WTC11 (cell line): Measurements from ENCODE around the gene PSME4. TPM values are rescaled to one million over a fixed set of nuclear protein-coding genes. Genes with fewer than 3 reads are reported as not detected.
A peak's percentile ranks its signal among the peaks of the same experiment; 100 is the strongest.
"Not testable (repeated sequence)": the region's sequence is repeated elsewhere in the genome, so short reads cannot be mapped to it uniquely, and the experiment has no call there.

Experiments
- ATAC-seq: fragments of 200-7000 bp; cut with Tn5 transposase; 2 replicates; pipeline ENCODE4 v1.10.0; 2021; ENCODE audit warnings: mild to moderate bottlenecking, moderate library complexity
- CTCF ChIA-PET: fragments of 300-600 bp; sonication (Branson Sonifier 250); formaldehyde crosslinking; loops from one replicate; lab custom pipeline; 2021; ENCODE audit warnings: antibody characterized with exemption; lab: Charles Lee
- POLR2A ChIA-PET: fragments of 350-600 bp; sonication (Branson Sonifier 250); formaldehyde crosslinking; loops from one replicate; lab custom pipeline; 2021; ENCODE audit warnings: antibody characterized with exemption; lab: Charles Lee
- DNase-seq: peaks from one replicate; pipeline ENCODE4 v3.0.0; 2021; ENCODE audit warnings: low spot score
- H3K27ac Mint-ChIP-seq: 2 replicates; pipeline ENCODE4 v1.8.0; 2021; ENCODE audit warnings: mixed read lengths
- H3K27me3 Mint-ChIP-seq: 2 replicates; pipeline ENCODE4 v1.8.0; 2021; ENCODE audit warnings: low read depth, mild to moderate bottlenecking, moderate library complexity, mixed read lengths
- H3K36me3 Mint-ChIP-seq: 2 replicates; pipeline ENCODE4 v1.8.0; 2021; ENCODE audit warnings: mixed read lengths
- H3K4me1 Mint-ChIP-seq: 2 replicates; pipeline ENCODE4 v1.8.0; 2022; ENCODE audit warnings: mixed read lengths
- H3K4me3 Mint-ChIP-seq: 2 replicates; pipeline ENCODE4 v1.8.0; 2021; ENCODE audit warnings: mild to moderate bottlenecking, moderate library complexity, mixed read lengths
- H3K9me3 Mint-ChIP-seq: 2 replicates; pipeline ENCODE4 v1.8.0; 2021; ENCODE audit warnings: mixed read lengths
- ATF1 ChIP-seq: sonication (generic); formaldehyde crosslinking; IDR thresholded peaks from 2 replicates; pipeline ENCODE4 v1.8.1; 2023; ENCODE audit warnings: mild to moderate bottlenecking, moderate library complexity, missing genetic modification reagents
- ATF2 ChIP-seq: sonication (generic); formaldehyde crosslinking; IDR thresholded peaks from 2 replicates; pipeline ENCODE4 v1.8.1; 2022; ENCODE audit warnings: low read depth, missing genetic modification reagents, borderline replicate concordance
- CREB1 ChIP-seq: sonication (generic); formaldehyde crosslinking; IDR thresholded peaks from 2 replicates; pipeline ENCODE4 v1.8.0; 2023; ENCODE audit warnings: mild to moderate bottlenecking, missing genetic modification reagents
- CTCF ChIP-seq: fragments of 200-600 bp; IDR thresholded peaks from 2 replicates; pipeline ENCODE4 v1.8.0; 2022; ENCODE audit warnings: antibody characterized with exemption
- FOXJ3 ChIP-seq: sonication (generic); formaldehyde crosslinking; IDR thresholded peaks from 2 replicates; pipeline ENCODE4 v1.9.0; 2021; ENCODE audit warnings: missing genetic modification reagents, mild to moderate bottlenecking, borderline replicate concordance
- FOXP4 ChIP-seq: sonication (generic); formaldehyde crosslinking; IDR thresholded peaks from 2 replicates; pipeline ENCODE4 v1.8.0; 2022; ENCODE audit warnings: mild to moderate bottlenecking, missing genetic modification reagents
- GTF2I ChIP-seq: fragments of 250-450 bp; sonication (Bioruptor Pico); conservative IDR thresholded peaks from 2 replicates; pipeline ENCODE4 v1.4.0; 2021; ENCODE audit warnings: mild to moderate bottlenecking
- JAZF1 ChIP-seq: fragments of 250-450 bp; sonication (Bioruptor Pico); IDR thresholded peaks from 2 replicates; pipeline ENCODE4 v1.9.0; 2021; ENCODE audit warnings: moderate library complexity, mild to moderate bottlenecking, inconsistent platforms
- NFATC4 ChIP-seq: fragments of 250-450 bp; sonication (Bioruptor Pico); IDR thresholded peaks from 2 replicates; pipeline ENCODE4 v1.9.0; 2021; ENCODE audit warnings: mild to moderate bottlenecking
- NFE2L1 ChIP-seq: sonication (generic); formaldehyde crosslinking; IDR thresholded peaks from 2 replicates; pipeline ENCODE4 v1.8.1; 2023; ENCODE audit warnings: missing genetic modification reagents
- NR2C2 ChIP-seq: sonication (generic); formaldehyde crosslinking; IDR thresholded peaks from 2 replicates; pipeline ENCODE4 v1.8.0; 2022; ENCODE audit warnings: mild to moderate bottlenecking, missing genetic modification reagents
- PRDM15 ChIP-seq: sonication (generic); formaldehyde crosslinking; IDR thresholded peaks from 2 replicates; pipeline ENCODE4 v1.8.0; 2022; ENCODE audit warnings: missing genetic modification reagents
- RELA ChIP-seq: sonication (generic); formaldehyde crosslinking; IDR thresholded peaks from 2 replicates; pipeline ENCODE4 v1.8.1; 2022; ENCODE audit warnings: missing genetic modification reagents, mild to moderate bottlenecking, borderline replicate concordance
- SP1 ChIP-seq: sonication (generic); formaldehyde crosslinking; conservative IDR thresholded peaks from 2 replicates; pipeline ENCODE4 v1.8.1; 2022; ENCODE audit warnings: missing genetic modification reagents
- TCF7 ChIP-seq: sonication (generic); formaldehyde crosslinking; IDR thresholded peaks from 2 replicates; pipeline ENCODE4 v1.8.0; 2022; ENCODE audit warnings: mild to moderate bottlenecking, low read depth, missing genetic modification reagents, moderate library complexity
- TEAD4 ChIP-seq: sonication (generic); formaldehyde crosslinking; IDR thresholded peaks from 2 replicates; pipeline ENCODE4 v1.8.0; 2022; ENCODE audit warnings: mild to moderate bottlenecking, missing genetic modification reagents
- TP53 ChIP-seq: sonication (generic); formaldehyde crosslinking; IDR thresholded peaks from 2 replicates; pipeline ENCODE4 v1.8.1; 2023; ENCODE audit warnings: mild to moderate bottlenecking, missing genetic modification reagents
- ZBTB21 ChIP-seq: sonication (generic); formaldehyde crosslinking; IDR thresholded peaks from 2 replicates; pipeline ENCODE4 v1.8.1; 2023; ENCODE audit warnings: mild to moderate bottlenecking, missing genetic modification reagents, borderline replicate concordance
- ZNF263 ChIP-seq: sonication (generic); formaldehyde crosslinking; IDR thresholded peaks from 2 replicates; pipeline ENCODE4 v1.8.1; 2022; ENCODE audit warnings: low read depth, mild to moderate bottlenecking, moderate library complexity, missing genetic modification reagents
- ZNF396 ChIP-seq: fragments of 250-450 bp; sonication (Bioruptor Pico); IDR thresholded peaks from 2 replicates; pipeline ENCODE4 v1.8.0; 2021; ENCODE audit warnings: mild to moderate bottlenecking, moderate library complexity, borderline replicate concordance
- total RNA-seq: library from RNA; stranded (reverse); gene quantifications from 3 replicates; pipeline ENCODE4 v1.2.3, GENCODE V29; 2021
- TF ChIP-seq, protein P1 (sequence below): sonication (generic); formaldehyde crosslinking; IDR thresholded peaks from 2 replicates; pipeline ENCODE4 v1.8.1; 2023; ENCODE audit warnings: mild to moderate bottlenecking, missing genetic modification reagents, moderate library complexity
- TF ChIP-seq, protein P2 (sequence below): sonication (generic); formaldehyde crosslinking; IDR thresholded peaks from 2 replicates; pipeline ENCODE4 v1.8.0; 2023; ENCODE audit warnings: missing genetic modification reagents
- TF ChIP-seq, protein P3 (sequence below): fragments of 250-450 bp; sonication (Bioruptor Pico); conservative IDR thresholded peaks from 2 replicates; pipeline ENCODE4 v1.9.0; 2021; ENCODE audit warnings: mild to moderate bottlenecking

Gene PSME4
- total RNA-seq, 1 experiment from 2014 or later: 91.9 TPM

- TF ChIP-seq FOXP4 (CRISPR knock-in tag): no peak
- no peak for TF ChIP-seq PRDM15 (CRISPR knock-in tag)
- TF ChIP-seq, protein P1, sequence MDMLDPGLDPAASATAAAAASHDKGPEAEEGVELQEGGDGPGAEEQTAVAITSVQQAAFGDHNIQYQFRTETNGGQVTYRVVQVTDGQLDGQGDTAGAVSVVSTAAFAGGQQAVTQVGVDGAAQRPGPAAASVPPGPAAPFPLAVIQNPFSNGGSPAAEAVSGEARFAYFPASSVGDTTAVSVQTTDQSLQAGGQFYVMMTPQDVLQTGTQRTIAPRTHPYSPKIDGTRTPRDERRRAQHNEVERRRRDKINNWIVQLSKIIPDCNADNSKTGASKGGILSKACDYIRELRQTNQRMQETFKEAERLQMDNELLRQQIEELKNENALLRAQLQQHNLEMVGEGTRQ (CRISPR knock-in tag): no peak
- no peak for TF ChIP-seq ZBTB21 (CRISPR knock-in tag)
- no peak for TF ChIP-seq JAZF1 (CRISPR knock-in tag)
Observed at GRCh38 chr2:53826030-53826410, 144.8 kb downstream of the PSME4 start (continued).

DNA sequence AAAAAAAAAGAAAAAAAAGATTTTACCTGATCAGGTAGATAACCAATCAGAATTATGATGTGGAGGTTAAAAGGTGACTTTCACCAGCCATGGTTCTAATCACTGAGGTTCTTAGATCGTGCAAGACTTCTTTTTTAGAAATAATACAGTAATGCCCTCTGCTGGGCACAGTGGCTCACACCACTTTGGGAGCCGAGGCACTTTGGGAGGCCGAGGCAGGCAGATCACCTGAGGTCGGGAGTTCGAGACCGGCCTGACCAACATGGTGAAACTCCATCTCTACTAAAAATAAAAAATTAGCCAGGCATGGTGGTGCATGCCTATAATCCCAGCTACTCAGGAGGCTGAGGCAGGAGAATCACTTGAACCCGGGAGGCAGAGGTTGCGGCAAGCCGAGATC is 147.2 kb downstream of the PSME4 start:
- TF ChIP-seq ZNF396 (peak; percentile 25; the same call in 1 of the 2 replicates), CTCF (peak; percentile 18; the same call in 1 of the 2 replicates)
- H3K4me3 Mint-ChIP-seq, H3K9me3 Mint-ChIP-seq, H3K27ac Mint-ChIP-seq, POLR2A ChIA-PET, CTCF ChIA-PET, H3K27me3 Mint-ChIP-seq, H3K36me3 Mint-ChIP-seq: not testable (repeated sequence)
- H3K4me1 Mint-ChIP-seq: peaks cover 39% of the 10 kb centered on the region
- peak; percentile 29; the same call in 1 of the 2 replicates for ATAC-seq
- DNase-seq: peak; percentile 29

GRCh38 chr2:53821810-53822209 is 149.0 kb downstream of the PSME4 start:
- Mint-ChIP-seq H3K4me1 (peaks cover 20% of the 10 kb centered on the region), H3K27ac (no peak overlapping the region), H3K4me3 (no peak overlapping the region), H3K27me3 (no peaks in the 10 kb centered on the region), H3K36me3 (peaks cover under 1% of the 10 kb centered on the region; the same call in 1 of the 2 replicates), H3K9me3 (no peaks in the 10 kb centered on the region)
- ATAC-seq: no peak
- ChIA-PET POLR2A (no interaction called here), CTCF (no interaction called here)
- DNase-seq: no peak
- TF ChIP-seq NFE2L1 (CRISPR knock-in tag) (no peak), TEAD4 (CRISPR knock-in tag) (no peak), ZNF263 (no peak), NFATC4 (CRISPR knock-in tag) (no peak), RELA (CRISPR knock-in tag) (no peak), TCF7 (CRISPR knock-in tag) (no peak), ATF2 (CRISPR knock-in tag) (no peak), CREB1 (CRISPR knock-in tag) (no peak), TP53 (CRISPR knock-in tag) (no peak), ATF1 (CRISPR knock-in tag) (no peak), GTF2I (CRISPR knock-in tag) (no peak), FOXJ3 (CRISPR knock-in tag) (no peak), SP1 (CRISPR knock-in tag) (no peak), NR2C2 (CRISPR knock-in tag) (no peak)
- TF ChIP-seq, protein P2, sequence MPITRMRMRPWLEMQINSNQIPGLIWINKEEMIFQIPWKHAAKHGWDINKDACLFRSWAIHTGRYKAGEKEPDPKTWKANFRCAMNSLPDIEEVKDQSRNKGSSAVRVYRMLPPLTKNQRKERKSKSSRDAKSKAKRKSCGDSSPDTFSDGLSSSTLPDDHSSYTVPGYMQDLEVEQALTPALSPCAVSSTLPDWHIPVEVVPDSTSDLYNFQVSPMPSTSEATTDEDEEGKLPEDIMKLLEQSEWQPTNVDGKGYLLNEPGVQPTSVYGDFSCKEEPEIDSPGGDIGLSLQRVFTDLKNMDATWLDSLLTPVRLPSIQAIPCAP: no peak
- TF ChIP-seq, protein P3, sequence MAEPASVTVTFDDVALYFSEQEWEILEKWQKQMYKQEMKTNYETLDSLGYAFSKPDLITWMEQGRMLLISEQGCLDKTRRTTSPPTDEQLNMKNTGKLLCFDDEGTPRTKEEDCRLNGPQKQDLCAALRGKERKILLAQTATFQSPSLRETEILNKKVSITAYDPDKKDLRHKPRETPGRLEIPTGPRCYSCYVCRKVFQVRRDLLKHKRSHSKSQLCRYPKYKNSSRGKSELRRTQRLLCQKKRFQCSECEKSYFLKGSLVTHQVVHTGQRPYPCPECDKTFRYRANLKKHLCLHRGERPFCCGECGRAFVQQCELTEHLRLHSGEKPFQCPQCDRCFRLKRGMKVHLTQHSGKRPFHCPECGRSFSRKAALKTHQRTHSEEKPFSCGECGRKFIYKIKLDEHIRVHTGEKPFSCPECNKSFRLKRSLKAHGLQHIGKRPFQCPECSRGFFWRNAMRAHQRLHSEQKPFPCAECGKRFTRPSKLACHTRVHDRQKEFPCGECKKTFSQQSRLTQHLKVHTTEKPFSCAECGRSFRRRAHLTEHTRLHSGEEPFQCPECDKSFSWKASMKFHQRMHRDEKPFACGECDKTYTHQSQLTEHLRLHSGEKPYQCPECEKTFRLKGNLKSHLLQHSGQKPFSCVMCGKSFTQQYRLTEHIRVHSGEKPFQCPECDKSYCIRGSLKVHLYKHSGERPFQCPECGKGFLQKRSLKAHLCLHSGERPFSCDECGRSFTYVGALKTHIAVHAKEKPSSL: no peak
